ENCODE results near the gene MYO1E. TPM values are rescaled to one million over a fixed set of nuclear protein-coding genes. Genes with fewer than 3 reads are reported as not detected.

MYO1E gene
- 178 to 320 TPM (median 311 TPM) in 5 replicates for total RNA-seq (2022; extraction: Qiagen RNA extraction)

GRCh38 chr15:59372352-59373211 lies at the start of gene MYO1E:
MYO1E (minus strand) TSS chr15:59372871; CDS start chr15:59372500, 371 bp downstream.

GRCh38 chr15:59206623-59207183 lies 166.0 kb downstream of the MYO1E start, which contains the start of gene LDHAL6B:
LDHAL6B (plus strand) TSS chr15:59206843; CDS start chr15:59206941, 98 bp downstream.

DNA sequence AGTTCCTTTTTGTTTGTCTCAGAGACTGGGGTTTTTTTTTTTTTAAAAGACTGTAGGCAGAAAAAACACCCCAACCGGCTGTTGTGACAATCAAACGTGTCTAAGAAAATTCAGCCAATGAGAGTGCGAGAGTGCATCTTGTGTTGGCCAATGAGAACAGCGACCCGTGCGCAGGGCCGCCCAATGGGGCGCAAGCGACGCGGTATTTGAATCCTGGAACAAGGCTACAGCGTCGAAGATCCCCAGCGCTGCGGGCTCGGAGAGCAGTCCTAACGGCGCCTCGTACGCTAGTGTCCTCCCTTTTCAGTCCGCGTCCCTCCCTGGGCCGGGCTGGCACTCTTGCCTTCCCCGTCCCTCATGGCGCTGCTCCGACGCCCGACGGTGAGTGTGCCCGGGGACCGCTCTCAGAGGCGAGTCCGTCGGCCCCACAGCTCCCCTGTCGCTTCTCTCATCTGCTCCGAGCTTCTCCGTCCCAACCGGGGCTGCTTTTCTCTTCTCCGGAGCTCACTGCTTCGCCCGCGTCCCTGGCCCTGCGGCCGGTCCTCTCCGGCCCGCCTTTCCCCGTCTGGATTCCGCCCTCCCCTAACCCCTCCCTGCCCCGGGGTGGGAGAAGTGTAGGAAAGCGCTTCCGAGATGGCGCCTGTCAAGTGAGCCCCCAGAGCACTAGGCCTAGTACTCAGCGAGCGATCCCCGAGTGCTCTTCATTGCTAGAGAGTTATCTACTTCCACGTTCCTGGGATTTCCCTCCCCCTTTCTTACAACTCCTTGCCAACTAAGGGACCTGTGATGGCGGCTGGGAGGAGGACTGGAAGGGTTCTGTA lies 267.5 kb downstream of the MYO1E start, which contains the start of gene CCNB2:
CCNB2 (plus strand) TSS at position 235 of the 821 bp plus-strand sequence; CDS start at position 358, 123 bp downstream.

Other genes with a start within 250 kb of the MYO1E start
- gene LDHAL6B, start 166.0 kb downstream of the MYO1E start, total RNA-seq (2022; extraction: Qiagen RNA extraction), result not detected in 5 replicates
- 9.5 to 15.5 TPM (median 11.5 TPM) in 5 replicates for gene FAM81A, start 65.3 kb upstream of the MYO1E start, total RNA-seq (2022; extraction: Qiagen RNA extraction)
- gene GCNT3, start 238.9 kb upstream of the MYO1E start, total RNA-seq (2022; extraction: Qiagen RNA extraction), result 127 to 145 TPM (median 134 TPM) in 5 replicates